ENCODE measurements around the gene TNS1.
"Not testable (repeated sequence)": the region's sequence is repeated elsewhere in the genome, so short reads cannot be mapped to it uniquely, and the experiment has no call there.

The TNS1 gene

DNA sequence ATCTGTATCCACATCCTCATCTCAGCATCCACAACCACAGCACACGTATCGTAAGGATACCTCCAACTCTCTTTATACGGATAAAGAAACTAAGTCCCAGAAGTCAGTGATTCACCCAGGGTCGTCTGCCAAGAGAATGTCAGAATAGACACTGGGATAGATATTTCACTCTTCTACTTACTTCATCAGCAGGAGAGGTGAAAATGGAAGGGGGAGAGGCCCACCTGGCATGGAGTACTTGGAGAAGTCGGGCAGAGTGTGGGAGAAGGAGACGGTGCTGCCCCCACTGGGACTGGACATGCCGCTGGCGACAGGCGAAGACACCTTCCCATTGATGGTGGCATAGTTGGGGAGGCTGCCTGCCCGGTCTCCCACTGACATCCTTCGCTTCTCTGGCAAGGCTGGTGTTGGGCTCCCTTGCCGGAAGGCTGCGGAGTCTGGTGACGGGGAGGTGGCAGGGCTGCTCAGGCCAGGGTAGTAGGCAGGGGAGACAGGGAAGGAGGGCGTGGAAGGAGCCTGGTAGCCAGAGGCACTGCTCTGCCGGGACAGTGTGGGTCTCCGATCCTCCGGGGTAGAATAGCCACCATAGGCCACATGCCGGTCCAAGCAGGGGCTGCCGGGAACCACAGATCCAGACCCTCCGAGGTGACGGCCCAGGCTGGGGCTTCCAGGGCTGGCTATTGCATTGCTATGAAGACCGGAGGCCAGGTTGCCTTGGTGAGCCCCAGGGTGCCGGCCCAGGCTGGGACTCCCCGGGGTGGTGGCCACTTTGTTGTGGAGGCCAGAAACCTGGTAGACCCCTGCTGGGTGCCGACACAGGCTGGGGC is 185.1 kb downstream of the TNS1 start:
- DNase-seq (ENCODE audit: low read depth), result no peak
- no peak overlapping the region for H3K4me3 ChIP-seq (ENCODE audit: low read depth, low read length)
- TF ChIP-seq, protein P1, sequence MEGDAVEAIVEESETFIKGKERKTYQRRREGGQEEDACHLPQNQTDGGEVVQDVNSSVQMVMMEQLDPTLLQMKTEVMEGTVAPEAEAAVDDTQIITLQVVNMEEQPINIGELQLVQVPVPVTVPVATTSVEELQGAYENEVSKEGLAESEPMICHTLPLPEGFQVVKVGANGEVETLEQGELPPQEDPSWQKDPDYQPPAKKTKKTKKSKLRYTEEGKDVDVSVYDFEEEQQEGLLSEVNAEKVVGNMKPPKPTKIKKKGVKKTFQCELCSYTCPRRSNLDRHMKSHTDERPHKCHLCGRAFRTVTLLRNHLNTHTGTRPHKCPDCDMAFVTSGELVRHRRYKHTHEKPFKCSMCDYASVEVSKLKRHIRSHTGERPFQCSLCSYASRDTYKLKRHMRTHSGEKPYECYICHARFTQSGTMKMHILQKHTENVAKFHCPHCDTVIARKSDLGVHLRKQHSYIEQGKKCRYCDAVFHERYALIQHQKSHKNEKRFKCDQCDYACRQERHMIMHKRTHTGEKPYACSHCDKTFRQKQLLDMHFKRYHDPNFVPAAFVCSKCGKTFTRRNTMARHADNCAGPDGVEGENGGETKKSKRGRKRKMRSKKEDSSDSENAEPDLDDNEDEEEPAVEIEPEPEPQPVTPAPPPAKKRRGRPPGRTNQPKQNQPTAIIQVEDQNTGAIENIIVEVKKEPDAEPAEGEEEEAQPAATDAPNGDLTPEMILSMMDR (IDR thresholded peaks at IDR 0.05; ENCODE audit: insufficient read depth, low read depth, low read length, missing control alignments), result no peak

DNA sequence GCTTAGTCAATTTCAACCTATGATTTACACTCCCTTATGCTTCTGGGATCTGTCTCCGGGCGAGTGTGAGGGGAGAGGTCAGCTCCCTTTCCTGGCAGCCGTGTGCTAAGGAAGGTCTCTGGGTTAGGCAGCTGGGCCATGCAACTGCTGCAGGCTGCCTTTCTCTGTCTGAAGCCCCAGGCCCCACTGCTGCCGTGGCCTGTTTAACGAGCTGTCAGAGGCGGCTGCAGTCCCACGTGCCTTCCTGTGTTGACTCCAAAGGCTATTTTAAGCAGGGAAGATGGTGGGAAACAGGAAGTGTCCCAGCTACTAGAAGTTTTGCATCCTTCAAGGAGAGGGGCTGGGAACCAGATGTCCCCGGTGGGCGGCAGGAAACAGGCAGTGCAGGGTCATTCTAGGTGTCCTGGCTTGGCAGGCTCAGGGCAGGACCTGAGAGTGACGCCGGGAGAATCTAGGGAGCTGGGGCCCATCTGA is 186.4 kb downstream of the TNS1 start:
- H3K4me3 ChIP-seq (ENCODE audit: low read depth, low read length), result no peak overlapping the region
- DNase-seq (ENCODE audit: low read depth), result no peak
- TF ChIP-seq, protein P1 (IDR thresholded peaks at IDR 0.05; ENCODE audit: insufficient read depth, low read depth, low read length, missing control alignments), result no peak

DNA sequence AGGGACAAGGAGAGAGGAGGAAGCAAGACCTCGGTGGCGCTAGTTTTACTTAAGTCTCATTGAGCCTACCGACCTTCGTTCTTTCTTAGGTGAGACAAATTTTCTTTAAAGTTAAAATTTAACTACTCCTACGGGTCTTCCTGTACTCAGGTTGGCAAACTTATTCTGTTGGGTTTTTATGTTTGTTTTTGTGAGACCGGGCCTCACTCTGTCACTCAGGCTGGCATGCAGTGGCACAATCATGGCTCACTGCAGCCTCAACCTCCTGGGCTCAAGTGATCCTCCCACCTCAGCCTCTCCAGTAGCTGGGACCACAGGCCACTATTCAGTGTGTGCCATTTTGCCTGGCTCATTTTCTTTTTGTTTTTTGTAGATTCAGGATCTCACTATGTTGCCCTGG is 189.0 kb downstream of the TNS1 start:
- no peak for DNase-seq (ENCODE audit: low read depth)
- TF ChIP-seq, protein P1 (IDR thresholded peaks at IDR 0.05; ENCODE audit: insufficient read depth, low read depth, low read length, missing control alignments), result no peak

DNA sequence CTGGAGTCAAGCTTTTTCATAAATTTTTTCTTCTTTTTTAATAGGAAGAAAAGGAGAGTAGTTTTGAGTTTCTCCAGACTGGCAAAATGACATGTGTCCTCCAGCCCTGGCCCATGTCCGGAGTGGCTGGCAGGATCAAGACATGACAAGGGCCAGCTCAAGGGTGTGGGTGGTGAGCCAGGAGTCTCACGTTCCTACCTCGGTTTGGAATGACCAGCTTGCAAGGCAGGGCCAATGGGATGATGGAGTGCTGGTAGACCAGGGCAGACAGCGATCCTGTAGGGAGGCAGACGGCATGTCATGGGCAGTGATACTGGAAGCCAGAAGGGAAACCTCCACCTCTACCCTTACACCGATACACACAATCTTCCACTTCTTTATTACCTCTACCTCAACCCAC is 190.6 kb downstream of the TNS1 start:
- TF ChIP-seq, protein P1 (IDR thresholded peaks at IDR 0.05; ENCODE audit: insufficient read depth, low read depth, low read length, missing control alignments), result no peak
- no peak for DNase-seq (ENCODE audit: low read depth)
- no peak overlapping the region for H3K4me3 ChIP-seq (ENCODE audit: low read depth, low read length)

More for the DNA sequence above, 189.0 kb downstream of the TNS1 start:
- H3K4me3 ChIP-seq (ENCODE audit: low read depth, low read length), result no peak overlapping the region

DNA sequence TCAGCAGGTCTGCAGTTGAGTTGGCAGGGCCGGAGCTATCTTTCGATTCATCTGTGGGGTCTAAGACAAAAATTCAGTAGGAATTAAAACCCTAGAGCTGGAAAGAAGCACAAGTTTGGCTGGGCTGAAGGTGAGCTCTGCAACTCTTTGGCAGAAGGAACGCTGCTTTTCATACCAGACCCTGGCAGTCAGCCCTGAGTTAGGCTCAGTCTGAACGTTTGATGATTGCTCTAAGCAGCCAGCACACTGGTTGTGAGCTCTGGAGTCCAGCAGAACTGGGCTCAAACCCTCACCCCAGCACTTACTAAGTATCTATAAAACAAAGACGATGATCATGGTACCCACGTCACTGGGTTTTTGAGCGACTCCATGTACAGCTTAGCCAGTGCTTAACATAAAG is 192.5 kb downstream of the TNS1 start:
- no peak overlapping the region for H3K4me3 ChIP-seq (ENCODE audit: low read depth, low read length)
- DNase-seq (ENCODE audit: low read depth), result no peak
- TF ChIP-seq, protein P1 (IDR thresholded peaks at IDR 0.05; ENCODE audit: insufficient read depth, low read depth, low read length, missing control alignments), result no peak

DNA sequence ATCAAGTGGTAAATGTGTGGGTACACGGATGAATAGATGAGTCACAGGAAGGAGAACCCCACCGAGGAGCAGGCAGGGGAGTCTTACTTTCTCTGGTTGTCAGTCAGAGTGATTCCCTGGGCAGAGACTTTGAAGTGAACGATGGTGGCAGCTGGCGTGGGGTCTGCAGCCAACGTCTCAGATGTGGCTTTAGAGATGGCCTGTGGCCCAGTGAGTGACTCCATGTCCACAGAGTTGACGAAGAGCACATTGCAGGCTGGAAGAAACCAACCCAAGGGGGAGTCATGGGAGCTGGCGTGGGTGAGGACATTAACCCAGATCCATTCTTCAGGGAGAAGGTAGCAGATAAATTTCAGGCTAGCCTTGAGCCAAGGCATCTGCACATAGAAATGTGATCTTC is 193.1 kb downstream of the TNS1 start:
- TF ChIP-seq, protein P1 (IDR thresholded peaks at IDR 0.05; ENCODE audit: insufficient read depth, low read depth, low read length, missing control alignments), result no peak
- no peak for DNase-seq (ENCODE audit: low read depth)

DNA sequence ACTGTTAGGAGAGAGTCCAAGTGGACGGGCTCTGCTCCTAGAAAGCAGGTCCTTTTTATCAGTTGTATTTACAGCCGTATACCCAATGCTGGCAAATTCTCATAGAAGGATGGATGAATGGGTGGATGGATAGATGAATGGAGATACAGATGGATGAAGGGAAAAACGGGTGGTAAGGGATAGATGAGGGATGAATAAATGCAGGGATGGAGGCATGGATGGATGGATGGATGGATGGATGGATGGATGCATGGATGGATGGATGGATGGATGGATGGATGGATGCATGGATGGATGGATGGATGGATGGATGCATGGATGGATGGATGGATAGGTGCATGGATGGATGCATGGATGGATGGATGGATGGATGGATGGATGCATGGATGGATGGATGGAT is 193.8 kb downstream of the TNS1 start:
- not testable (repeated sequence) for DNase-seq (ENCODE audit: low read depth); H3K4me3 ChIP-seq (ENCODE audit: low read depth, low read length)

More for the DNA sequence above, 193.1 kb downstream of the TNS1 start:
- H3K4me3 ChIP-seq (ENCODE audit: low read depth, low read length), result no peak overlapping the region

Data from GM12865 (cell line).